CD4-positive, alpha-beta T cell (primary cell): ENCODE measurements around the gene KLHL3. TPM values are rescaled to one million over a fixed set of nuclear protein-coding genes. Genes with fewer than 3 reads are reported as not detected.

Source experiments
- ATAC-seq: fragments of 200-7000 bp; cut with Tn5 transposase; one replicate; pipeline ENCODE4 v1.10.0; 2022; ENCODE audit warnings: mild to moderate bottlenecking; ENCODE audit not compliant: poor library complexity
- CTCF ChIA-PET: fragments of 350-600 bp; sonication (Branson Sonifier 250); formaldehyde crosslinking; loops from one replicate; lab custom pipeline; 2021; ENCODE audit warnings: antibody characterized with exemption, inconsistent platforms; lab: Charles Lee
- POLR2A ChIA-PET: fragments of 350-600 bp; sonication (Branson Sonifier 250); formaldehyde crosslinking; loops from one replicate; lab custom pipeline; 2021; ENCODE audit warnings: antibody characterized with exemption, inconsistent platforms; lab: Charles Lee
- DNase-seq, 14 experiments: peaks; one replicate each; pipeline ENCODE4 v3.0.0-alpha.2; 2013 to 2020; ENCODE audit warnings: mixed read lengths in 2 of 14
- H3K27ac ChIP-seq, 2 donors: one replicate each; pipeline versions ENCODE4 v1.5.1 to v1.7.0; 2013; ENCODE audit warnings: low read length in 2 of 2, low read depth in 1 of 2, mild to moderate bottlenecking in 1 of 2
- H3K27me3 ChIP-seq, 2 experiments: 1 replicate in 1 of 2; 2 replicates in 1 of 2; pipeline versions ENCODE4 v1.6.1 to v1.7.0; 2013; ENCODE audit warnings: low read length in 2 of 2, control low read depth in 1 of 2, mild to moderate bottlenecking in 1 of 2, moderate library complexity in 1 of 2; ENCODE audit not compliant: insufficient read depth in 2 of 2, control insufficient read depth in 1 of 2
- H3K36me3 ChIP-seq: one replicate; pipeline ENCODE4 v1.6.1; 2013; ENCODE audit warnings: low read length, control low read depth; ENCODE audit not compliant: insufficient read depth
- H3K4me1 ChIP-seq: one replicate; pipeline ENCODE4 v1.6.1; 2013; ENCODE audit warnings: low read length, control low read depth; ENCODE audit not compliant: insufficient read depth
- H3K4me3 ChIP-seq: one replicate; pipeline ENCODE4 v1.5.1; 2013; ENCODE audit warnings: mild to moderate bottlenecking, low read length, moderate library complexity
- H3K9me3 ChIP-seq, 2 experiments: 1 replicate in 1 of 2; 2 replicates in 1 of 2; pipeline versions ENCODE4 v1.6.1 to v1.7.0; 2013; ENCODE audit warnings: low read length in 2 of 2, mild to moderate bottlenecking in 2 of 2, control low read depth in 1 of 2, moderate library complexity in 1 of 2; ENCODE audit not compliant: control insufficient read depth in 1 of 2, insufficient read depth in 1 of 2
- H3K27ac Mint-ChIP-seq: one replicate; pipeline ENCODE4 v1.8.0; 2020; ENCODE audit warnings: mixed read lengths
- H3K27me3 Mint-ChIP-seq: one replicate; pipeline ENCODE4 v1.8.0; 2021; ENCODE audit warnings: mixed read lengths
- H3K36me3 Mint-ChIP-seq: one replicate; pipeline ENCODE4 v1.8.0; 2021; ENCODE audit warnings: low read depth, mixed read lengths
- H3K4me1 Mint-ChIP-seq: one replicate; pipeline ENCODE4 v1.8.0; 2021; ENCODE audit warnings: low read depth, mixed read lengths
- H3K4me3 Mint-ChIP-seq: one replicate; pipeline ENCODE4 v1.8.0; 2020; ENCODE audit warnings: mild to moderate bottlenecking, mixed read lengths
- H3K9me3 Mint-ChIP-seq: one replicate; pipeline ENCODE4 v1.8.0; 2020; ENCODE audit warnings: mixed read lengths
- CTCF ChIP-seq: fragments of 200-600 bp; IDR thresholded peaks from one replicate; pipeline ENCODE4 v1.8.0; 2022; ENCODE audit warnings: antibody characterized with exemption, mild to moderate bottlenecking
- intact Hi-C, 2 experiments: fragments of 100-400 bp; cut with DNase I in 1 of 2; cut with micrococcal nuclease in 1 of 2; formaldehyde crosslinking; loops; one replicate each; pipeline versions ENCODE4 v1.15.1 to v1.9.0; 2023 to 2025; cut with DNase I, micrococcal nuclease
- total RNA-seq, 174 experiments: library from RNA in 2 of 174; stranded (reverse) in 2 of 174; gene quantifications; one replicate each; pipeline ENCODE4 v1.2.3 and lab custom pipeline; 2021 to 2026

The KLHL3 gene
- total RNA-seq, 2 experiments from 2014 or later, result 22.0 to 25.9 TPM

GRCh38 chr5:137731176-137731575 is 4.7 kb downstream of the KLHL3 start:
- no peaks in the 10 kb centered on the region for H3K36me3 ChIP-seq
- DNase-seq (no peak), ATAC-seq (no peak)
- no peak overlapping the region for H3K27ac Mint-ChIP-seq
- H3K27me3 Mint-ChIP-seq, result no peaks in the 10 kb centered on the region
- H3K4me3 ChIP-seq, result no peak overlapping the region
- ChIA-PET POLR2A (interaction anchor here (1.0 to 1.2 kb wide), 3 partner anchors 9 to 37 kb away, joined by 3 to 4 read pairs (median 3); no protein-coding TSS in a partner anchor), CTCF (no interaction called here)
- no peaks in the 10 kb centered on the region for H3K9me3 Mint-ChIP-seq
- H3K4me3 Mint-ChIP-seq, result no peak overlapping the region
- H3K36me3 Mint-ChIP-seq, result peaks cover 8% of the 10 kb centered on the region
- peaks cover 15% of the 10 kb centered on the region for H3K4me1 Mint-ChIP-seq
- intact Hi-C loops, result loop anchor here in 1 of 2 experiments (5.0 kb wide), 1 partner anchor 34 kb away; no protein-coding TSS in a partner anchor
- no peaks in the 10 kb centered on the region for H3K9me3 ChIP-seq
- H3K27me3 ChIP-seq, result no peaks in the 10 kb centered on the region
- peaks cover 25% of the 10 kb centered on the region for H3K4me1 ChIP-seq
- H3K27ac ChIP-seq, result no peak overlapping the region
- no peak for TF ChIP-seq CTCF

GRCh38 chr5:137730336-137730735 is 5.6 kb downstream of the KLHL3 start:
- no peak for DNase-seq
- H3K4me1 Mint-ChIP-seq, result peaks cover 15% of the 10 kb centered on the region

GRCh38 chr5:137728048-137728447 is 7.8 kb downstream of the KLHL3 start:
- H3K9me3 Mint-ChIP-seq, result no peaks in the 10 kb centered on the region
- POLR2A ChIA-PET, result no interaction called here

More at GRCh38 chr5:137730336-137730735, 5.6 kb downstream of the KLHL3 start:
- no peaks in the 10 kb centered on the region for H3K9me3 ChIP-seq
- H3K27ac Mint-ChIP-seq, result no peak overlapping the region
- H3K4me3 Mint-ChIP-seq, result no peak overlapping the region
- no peaks in the 10 kb centered on the region for H3K9me3 Mint-ChIP-seq
- no peaks in the 10 kb centered on the region for H3K27me3 Mint-ChIP-seq
- H3K36me3 Mint-ChIP-seq, result peaks cover 8% of the 10 kb centered on the region
- H3K27me3 ChIP-seq, result no peaks in the 10 kb centered on the region
- no peak overlapping the region for H3K27ac ChIP-seq
- ChIA-PET POLR2A (interaction anchor here (1.0 to 1.2 kb wide), 2 partner anchors 8 to 34 kb away, joined by 3 read pairs; no protein-coding TSS in a partner anchor), CTCF (no interaction called here)
- no peak for ATAC-seq
- H3K36me3 ChIP-seq, result no peaks in the 10 kb centered on the region
- intact Hi-C loops, result loop anchor here in 1 of 2 experiments (5.0 kb wide), 1 partner anchor 33 kb away; no protein-coding TSS in a partner anchor
- H3K4me1 ChIP-seq, result peaks cover 17% of the 10 kb centered on the region
- no peak for TF ChIP-seq CTCF
- no peak overlapping the region for H3K4me3 ChIP-seq

More at GRCh38 chr5:137728048-137728447, 7.8 kb downstream of the KLHL3 start:
- ATAC-seq (no peak), DNase-seq (no peak)
- CTCF ChIA-PET, result interaction anchor here (1.0 to 1.2 kb wide), 2 partner anchors 19 to 68 kb away, joined by 4 read pairs; no protein-coding TSS in a partner anchor
- peaks cover 15% of the 10 kb centered on the region for H3K4me1 Mint-ChIP-seq
- peaks cover 8% of the 10 kb centered on the region for H3K36me3 Mint-ChIP-seq
- intact Hi-C loops, result no loop called here
- no peak overlapping the region for H3K4me3 Mint-ChIP-seq
- H3K27ac Mint-ChIP-seq, result no peak overlapping the region
- Histone ChIP-seq H3K4me3 (no peak overlapping the region), H3K27me3 (no peaks in the 10 kb centered on the region), H3K9me3 (no peaks in the 10 kb centered on the region), H3K27ac (no peak overlapping the region), H3K4me1 (no peaks in the 10 kb centered on the region), H3K36me3 (no peaks in the 10 kb centered on the region)
- H3K27me3 Mint-ChIP-seq, result no peaks in the 10 kb centered on the region
- no peak for TF ChIP-seq CTCF
